Measurements from ENCODE around the gene GCA. TPM values are rescaled to one million over a fixed set of nuclear protein-coding genes. Genes with fewer than 3 reads are reported as not detected.

GCA gene
- total RNA-seq, 1 donor from 2014 or later = 8.7 TPM

GRCh38 chr2:162343492-162343823 lies 474 bp upstream of the GCA start:
- FAIRE-seq = no peak
- H3K4me3 ChIP-seq (ENCODE audit: low read depth, low read length) = peak overlapping the region; percentile 81
- H3K27me3 ChIP-seq (ENCODE audit: control insufficient read depth, insufficient read depth, low read length) = no peaks in the 10 kb centered on the region
- H3K36me3 ChIP-seq (ENCODE audit: control insufficient read depth, insufficient read depth, low read length) = no peaks in the 10 kb centered on the region
- TF ChIP-seq, protein P1, sequence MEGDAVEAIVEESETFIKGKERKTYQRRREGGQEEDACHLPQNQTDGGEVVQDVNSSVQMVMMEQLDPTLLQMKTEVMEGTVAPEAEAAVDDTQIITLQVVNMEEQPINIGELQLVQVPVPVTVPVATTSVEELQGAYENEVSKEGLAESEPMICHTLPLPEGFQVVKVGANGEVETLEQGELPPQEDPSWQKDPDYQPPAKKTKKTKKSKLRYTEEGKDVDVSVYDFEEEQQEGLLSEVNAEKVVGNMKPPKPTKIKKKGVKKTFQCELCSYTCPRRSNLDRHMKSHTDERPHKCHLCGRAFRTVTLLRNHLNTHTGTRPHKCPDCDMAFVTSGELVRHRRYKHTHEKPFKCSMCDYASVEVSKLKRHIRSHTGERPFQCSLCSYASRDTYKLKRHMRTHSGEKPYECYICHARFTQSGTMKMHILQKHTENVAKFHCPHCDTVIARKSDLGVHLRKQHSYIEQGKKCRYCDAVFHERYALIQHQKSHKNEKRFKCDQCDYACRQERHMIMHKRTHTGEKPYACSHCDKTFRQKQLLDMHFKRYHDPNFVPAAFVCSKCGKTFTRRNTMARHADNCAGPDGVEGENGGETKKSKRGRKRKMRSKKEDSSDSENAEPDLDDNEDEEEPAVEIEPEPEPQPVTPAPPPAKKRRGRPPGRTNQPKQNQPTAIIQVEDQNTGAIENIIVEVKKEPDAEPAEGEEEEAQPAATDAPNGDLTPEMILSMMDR (IDR thresholded peaks at IDR 0.05; ENCODE audit: insufficient read depth, low read length, severe bottlenecking) = no peak
- no peak for DNase-seq (ENCODE audit: low read depth)

DNA sequence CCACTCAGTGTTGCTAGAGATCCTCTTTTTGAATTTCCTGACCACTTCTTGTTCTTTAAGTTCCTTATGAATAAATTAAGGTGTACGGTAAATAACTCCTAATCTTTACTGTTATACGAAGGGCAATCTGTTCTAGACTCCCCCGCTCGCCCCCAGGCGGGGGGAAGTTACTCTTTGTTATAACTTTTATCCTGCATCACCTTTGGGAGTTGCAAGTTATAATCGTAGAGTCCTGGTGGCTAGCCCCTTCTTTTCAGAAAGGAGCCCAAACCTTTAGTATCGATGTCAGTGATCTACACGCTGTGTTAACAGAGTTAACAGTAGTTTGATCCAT lies 652 bp downstream of the GCA start:
- FAIRE-seq = no peak
- TF ChIP-seq, protein P1 (IDR thresholded peaks at IDR 0.05; ENCODE audit: insufficient read depth, low read length, severe bottlenecking) = no peak

GRCh38 chr2:162365392-162365791 lies 21.5 kb downstream of the GCA start:
- no peaks in the 10 kb centered on the region for H3K27me3 ChIP-seq (ENCODE audit: control insufficient read depth, insufficient read depth, low read length)
- no peaks in the 10 kb centered on the region for H3K36me3 ChIP-seq (ENCODE audit: control insufficient read depth, insufficient read depth, low read length)
- DNase-seq (ENCODE audit: low read depth) (no peak), FAIRE-seq (no peak)
- TF ChIP-seq, protein P1 (IDR thresholded peaks at IDR 0.05; ENCODE audit: insufficient read depth, low read length, severe bottlenecking) = no peak
- H3K4me3 ChIP-seq (ENCODE audit: low read depth, low read length) = no peak overlapping the region

More for the DNA sequence above, 652 bp downstream of the GCA start:
- Histone ChIP-seq H3K27me3 (ENCODE audit: control insufficient read depth, insufficient read depth, low read length) (no peaks in the 10 kb centered on the region), H3K36me3 (ENCODE audit: control insufficient read depth, insufficient read depth, low read length) (no peaks in the 10 kb centered on the region), H3K4me3 (ENCODE audit: low read depth, low read length) (peak overlapping the region; percentile 81)
- no peak for DNase-seq (ENCODE audit: low read depth)

GRCh38 chr2:162368494-162368893 lies 24.6 kb downstream of the GCA start:
- TF ChIP-seq, protein P1 (IDR thresholded peaks at IDR 0.05; ENCODE audit: insufficient read depth, low read length, severe bottlenecking) = no peak
- no peaks in the 10 kb centered on the region for H3K36me3 ChIP-seq (ENCODE audit: control insufficient read depth, insufficient read depth, low read length)
- no peak for DNase-seq (ENCODE audit: low read depth)
- H3K27me3 ChIP-seq (ENCODE audit: control insufficient read depth, insufficient read depth, low read length) = no peaks in the 10 kb centered on the region
- H3K4me3 ChIP-seq (ENCODE audit: low read depth, low read length) = no peak overlapping the region
- no peak for FAIRE-seq

GRCh38 chr2:162369551-162369950 lies 25.6 kb downstream of the GCA start:
- TF ChIP-seq, protein P1 (IDR thresholded peaks at IDR 0.05; ENCODE audit: insufficient read depth, low read length, severe bottlenecking) = no peak
- no peak for DNase-seq (ENCODE audit: low read depth)
- H3K27me3 ChIP-seq (ENCODE audit: control insufficient read depth, insufficient read depth, low read length) = no peaks in the 10 kb centered on the region
- H3K36me3 ChIP-seq (ENCODE audit: control insufficient read depth, insufficient read depth, low read length) = no peaks in the 10 kb centered on the region
- FAIRE-seq = no peak
- no peak overlapping the region for H3K4me3 ChIP-seq (ENCODE audit: low read depth, low read length)

DNA sequence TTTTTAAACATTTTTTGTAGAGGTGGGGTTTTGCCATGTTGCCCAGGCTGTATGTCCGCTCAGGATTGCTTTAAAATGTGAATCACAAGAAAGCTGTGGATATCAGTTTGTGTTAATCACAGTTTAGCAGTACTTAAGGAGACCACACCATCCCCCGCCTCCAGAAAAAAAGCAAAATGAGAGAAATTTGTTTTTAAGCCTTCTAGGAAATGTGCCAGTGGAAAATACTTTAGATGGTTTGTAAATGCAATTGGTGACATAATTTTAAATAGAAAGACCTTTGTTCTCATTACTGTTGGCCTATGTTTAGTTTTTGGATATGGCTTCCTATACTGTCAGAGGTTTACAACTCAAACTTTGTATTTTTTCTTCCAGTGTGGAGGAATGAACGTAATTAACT lies 27.0 kb downstream of the GCA start:
- no peaks in the 10 kb centered on the region for H3K36me3 ChIP-seq (ENCODE audit: control insufficient read depth, insufficient read depth, low read length)
- FAIRE-seq (no peak), DNase-seq (ENCODE audit: low read depth) (no peak)
- H3K4me3 ChIP-seq (ENCODE audit: low read depth, low read length) = no peak overlapping the region
- TF ChIP-seq, protein P1 (IDR thresholded peaks at IDR 0.05; ENCODE audit: insufficient read depth, low read length, severe bottlenecking) = no peak
- no peaks in the 10 kb centered on the region for H3K27me3 ChIP-seq (ENCODE audit: control insufficient read depth, insufficient read depth, low read length)
